GM23248 (cell line): Measurements from ENCODE around the gene DENND6B. TPM values are rescaled to one million over a fixed set of nuclear protein-coding genes. Genes with fewer than 3 reads are reported as not detected.

Experiments used
- DNase-seq: peaks from one replicate; pipeline ENCODE4 v3.0.0-alpha.2; 2015
- H2AFZ ChIP-seq: fragments of 200-600 bp; sonication (generic); 2 replicates; pipeline ENCODE4 v1.6.1; 2016; ENCODE audit warnings: antibody characterized with exemption
- H3F3A ChIP-seq: fragments of 200-600 bp; sonication (generic); 2 replicates; pipeline ENCODE4 v1.6.1; 2016; ENCODE audit warnings: mild to moderate bottlenecking, antibody characterized with exemption, mixed run types; ENCODE audit not compliant: insufficient read depth
- H3K27ac ChIP-seq: fragments of 200-600 bp; sonication (generic); 2 replicates; pipeline ENCODE4 v1.5.1; 2016; ENCODE audit warnings: mild to moderate bottlenecking
- H3K27me3 ChIP-seq: fragments of 200-600 bp; sonication (generic); replicated peaks from 2 replicates; pipeline ENCODE4 v1.6.1; 2016; ENCODE audit warnings: mild to moderate bottlenecking; ENCODE audit not compliant: insufficient read depth
- H3K36me3 ChIP-seq: fragments of 200-600 bp; sonication (generic); 2 replicates; pipeline ENCODE4 v1.6.1; 2016; ENCODE audit warnings: low read depth, mild to moderate bottlenecking
- H3K4me1 ChIP-seq: fragments of 200-600 bp; sonication (generic); 2 replicates; pipeline ENCODE4 v1.6.1; 2016; ENCODE audit warnings: mild to moderate bottlenecking; ENCODE audit not compliant: insufficient read depth
- H3K4me2 ChIP-seq: fragments of 200-600 bp; sonication (generic); one replicate; pipeline ENCODE4 v1.6.1; 2016; ENCODE audit warnings: mild to moderate bottlenecking; ENCODE audit not compliant: unreplicated experiment
- H3K4me3 ChIP-seq: fragments of 200-600 bp; sonication (generic); 2 replicates; pipeline ENCODE4 v1.5.1; 2016; ENCODE audit warnings: mild to moderate bottlenecking
- H3K79me2 ChIP-seq: fragments of 200-600 bp; sonication (generic); 2 replicates; pipeline ENCODE4 v1.6.1; 2016; ENCODE audit warnings: mild to moderate bottlenecking; ENCODE audit not compliant: insufficient read depth
- H3K9ac ChIP-seq: fragments of 200-600 bp; sonication (generic); 2 replicates; pipeline ENCODE4 v1.6.1; 2016; ENCODE audit warnings: mild to moderate bottlenecking
- H3K9me2 ChIP-seq: fragments of 200-600 bp; sonication (generic); 2 replicates; pipeline ENCODE4 v1.6.1; 2016; ENCODE audit warnings: mixed run types, mild to moderate bottlenecking, moderate library complexity; ENCODE audit not compliant: insufficient read depth
- H3K9me3 ChIP-seq: fragments of 200-600 bp; sonication (generic); one replicate; pipeline ENCODE4 v1.6.1; 2017; ENCODE audit warnings: low read depth
- H4K20me1 ChIP-seq: fragments of 200-600 bp; sonication (generic); 2 replicates; pipeline ENCODE4 v1.6.0; 2016; ENCODE audit not compliant: insufficient read depth
- EZH2 ChIP-seq: fragments of 200-600 bp; sonication (generic); IDR thresholded peaks from 2 replicates; pipeline ENCODE4 v1.6.1; 2018; ENCODE audit warnings: antibody characterized with exemption, mild to moderate bottlenecking; ENCODE audit not compliant: insufficient read depth, poor library complexity, severe bottlenecking
- EZH2phosphoT487 ChIP-seq: fragments of 200-600 bp; sonication (generic); IDR thresholded peaks from 2 replicates; pipeline ENCODE4 v1.6.1; 2018; ENCODE audit warnings: antibody characterized with exemption, moderate library complexity, mild to moderate bottlenecking, low read depth; ENCODE audit not compliant: insufficient read depth
- WGBS, 2 experiments: methylation state at CpG; one replicate each; pipeline ENCODE4 v1.1.6; 2015 to 2017; ENCODE audit warnings: low lambda C conversion rate in 2 of 2, low coverage in 1 of 2; ENCODE audit errors: missing lambda C conversion rate in 2 of 2; 5-methylcytosine and 5-hydroxymethylcytosine counted together
- in situ Hi-C: fragments of 300-500 bp; cut with MboI; formaldehyde crosslinking; loops from 2 replicates; pipeline ENCODE4 v1.15.0; 2020
- polyA plus RNA-seq: library from polyadenylated mRNA; unstranded; fragments of >200 nt; fragmentation: Nextera tagmentation; extraction: Ambion mirVana; gene quantifications from 2 replicates; pipeline ENCODE4 v1.2.1, GENCODE V29; 2016
- total RNA-seq: library from RNA; depleted of rRNA; stranded (reverse); fragments of >200 nt; shearing (Covaris generic); gene quantifications from 2 replicates; pipeline ENCODE4 v1.2.3, GENCODE V29; 2014

DENND6B gene
- total and polyA plus RNA-seq, 2 experiments from 2014 or later = 5.7 to 6.1 TPM

DNA sequence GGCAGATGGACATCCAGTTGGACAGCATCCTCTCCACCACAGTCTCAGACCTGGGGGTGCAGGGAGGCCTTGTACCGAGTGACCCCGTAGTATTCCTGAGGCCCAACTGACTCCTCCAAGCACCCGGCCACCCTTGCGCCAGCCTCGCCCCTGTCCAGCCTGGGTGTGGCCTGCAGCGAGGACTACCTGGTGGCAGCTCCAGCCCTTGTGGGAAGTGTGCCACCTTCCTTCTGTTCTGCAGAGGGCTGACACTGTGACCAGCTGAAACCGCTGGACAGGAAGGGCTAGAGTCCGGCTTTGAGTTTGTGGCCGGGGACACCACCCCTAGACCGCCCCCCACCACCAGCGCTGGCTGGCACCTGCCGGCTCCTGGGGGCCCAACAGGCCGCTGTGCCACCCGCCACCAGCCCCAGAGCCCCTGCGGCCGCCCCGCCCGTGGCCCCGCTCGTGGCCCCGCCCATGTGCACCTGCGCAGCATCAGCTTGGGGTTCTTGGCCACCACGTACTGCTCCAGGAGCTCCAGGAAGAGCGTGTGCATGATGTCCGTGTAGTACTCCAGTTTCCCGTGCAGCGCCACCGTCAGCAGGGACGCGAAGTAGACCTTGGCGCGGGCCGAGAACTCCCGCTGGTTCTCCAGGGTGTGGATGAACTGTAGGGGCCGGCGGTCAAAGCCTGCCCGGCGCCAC is 46.6 kb downstream of the DENND6B start:
- no peaks in the 10 kb centered on the region for H3K27me3 ChIP-seq
- H3K9me3 ChIP-seq = no peaks in the 10 kb centered on the region
- TF ChIP-seq EZH2phosphoT487 = no peak
- no peak for TF ChIP-seq EZH2
- no peaks in the 10 kb centered on the region for H4K20me1 ChIP-seq
- no peak overlapping the region for H2AFZ ChIP-seq
- H3K9ac ChIP-seq = no peak overlapping the region
- no peak overlapping the region for H3K4me3 ChIP-seq
- peaks cover 5% of the 10 kb centered on the region; the same call in 1 of the 2 replicates for H3K79me2 ChIP-seq
- 97% methylated on average over 26 to 38 of the region's 38 CpGs for whole genome bisulfite sequencing, 2 experiments
- H3K4me1 ChIP-seq = no peaks in the 10 kb centered on the region
- H3K27ac ChIP-seq = no peak overlapping the region
- H3K4me2 ChIP-seq = no peak overlapping the region
- peaks cover 14% of the 10 kb centered on the region for H3F3A ChIP-seq
- DNase-seq = no peak
- peaks cover 30% of the 10 kb centered on the region; the same call in 1 of the 2 replicates for H3K36me3 ChIP-seq
- H3K9me2 ChIP-seq = no peaks in the 10 kb centered on the region
- in situ Hi-C loops = no loop called here

GRCh38 chr22:50278956-50279619 is 47.7 kb downstream of the DENND6B start:
- TF ChIP-seq EZH2phosphoT487 = no peak
- Histone ChIP-seq H3K4me1 (no peaks in the 10 kb centered on the region), H3K9me2 (no peaks in the 10 kb centered on the region), H3K27ac (no peak overlapping the region), H2AFZ (no peak overlapping the region), H3K4me2 (no peak overlapping the region), H3K79me2 (no peaks in the 10 kb centered on the region; the same call in 1 of the 2 replicates), H3K9me3 (no peaks in the 10 kb centered on the region), H3F3A (peaks cover 18% of the 10 kb centered on the region), H3K4me3 (no peak overlapping the region), H3K9ac (no peak overlapping the region), H3K27me3 (no peaks in the 10 kb centered on the region), H3K36me3 (peaks cover 35% of the 10 kb centered on the region; the same call in 1 of the 2 replicates), H4K20me1 (no peaks in the 10 kb centered on the region)
- no peak for DNase-seq
- WGBS, 2 experiments = 90 to 93% methylated on average over 23 to 30 of the region's 30 CpGs
- in situ Hi-C loops = loop anchor here (10.0 kb wide), 1 partner anchor 56 kb away; no protein-coding TSS in a partner anchor

- in situ Hi-C loops = loop anchor here (10.0 kb wide), 1 partner anchor 56 kb away; no protein-coding TSS in a partner anchor
- TF ChIP-seq EZH2 (no peak), EZH2phosphoT487 (no peak)
- no peaks in the 10 kb centered on the region for H3K27me3 ChIP-seq
- H3K9me3 ChIP-seq = no peaks in the 10 kb centered on the region
- no peaks in the 10 kb centered on the region for H3K4me1 ChIP-seq
- 96% methylated on average over 21 of the region's 21 CpGs for WGBS, 2 experiments
- no peaks in the 10 kb centered on the region for H3K9me2 ChIP-seq
- H2AFZ ChIP-seq = no peak overlapping the region
- H3K9ac ChIP-seq = no peak overlapping the region
- DNase-seq = no peak
- peaks cover 37% of the 10 kb centered on the region; the same call in 1 of the 2 replicates for H3K36me3 ChIP-seq
- no peak overlapping the region for H3K4me2 ChIP-seq
- H3K4me3 ChIP-seq = no peak overlapping the region
- peaks cover 18% of the 10 kb centered on the region for H3F3A ChIP-seq
- no peak overlapping the region for H3K27ac ChIP-seq
- H3K79me2 ChIP-seq = no peaks in the 10 kb centered on the region; the same call in 1 of the 2 replicates
- no peaks in the 10 kb centered on the region for H4K20me1 ChIP-seq
Measured at GRCh38 chr22:50278461-50278860, 48.4 kb downstream of the DENND6B start.

- H3K36me3 ChIP-seq = peaks cover 37% of the 10 kb centered on the region; the same call in 1 of the 2 replicates
Measured at GRCh38 chr22:50277761-50278160, 49.1 kb downstream of the DENND6B start.

More at GRCh38 chr22:50277761-50278160, 49.1 kb downstream of the DENND6B start:
- Histone ChIP-seq H3F3A (peaks cover 18% of the 10 kb centered on the region), H4K20me1 (no peaks in the 10 kb centered on the region), H3K4me3 (no peak overlapping the region), H3K4me1 (no peaks in the 10 kb centered on the region), H3K79me2 (no peaks in the 10 kb centered on the region; the same call in 1 of the 2 replicates), H2AFZ (no peak overlapping the region), H3K4me2 (no peak overlapping the region), H3K27ac (no peak overlapping the region), H3K9me3 (no peaks in the 10 kb centered on the region), H3K9ac (no peak overlapping the region), H3K27me3 (no peaks in the 10 kb centered on the region), H3K9me2 (no peaks in the 10 kb centered on the region)
- WGBS, 2 experiments = 91 to 93% methylated on average over 14 to 21 of the region's 25 CpGs
- DNase-seq = no peak
- TF ChIP-seq EZH2phosphoT487 = no peak
- TF ChIP-seq EZH2 = no peak
- in situ Hi-C loops = loop anchor here (10.0 kb wide), 1 partner anchor 57 kb away; no protein-coding TSS in a partner anchor
